22Rv1 (cell line): Measurements from ENCODE around the gene KRT83.

Experiments
- CTCF ChIP-seq: fragments of 450-650 bp; IDR thresholded peaks from 2 replicates; pipeline ENCODE4 v1.5.1; 2017; ENCODE audit warnings: mild to moderate bottlenecking
- ZFX ChIP-seq: fragments of 450-650 bp; IDR thresholded peaks from 2 replicates; pipeline ENCODE4 v1.6.1; 2017; ENCODE audit warnings: antibody characterized with exemption, borderline replicate concordance

GRCh38 chr12:52322069-52322468 lies 871 bp upstream of the KRT83 start:
- TF ChIP-seq CTCF (no peak), ZFX (no peak)
